Hepatocyte (in vitro differentiated cells): Measurements from ENCODE around the gene CELSR2. TPM values are rescaled to one million over a fixed set of nuclear protein-coding genes. Genes with fewer than 3 reads are reported as not detected.

ENCODE experiments used
- DNase-seq: peaks from one replicate; pipeline ENCODE4 v3.0.0-alpha.2; 2016; ENCODE audit warnings: low spot score
- H2AFZ ChIP-seq: fragments of 200-600 bp; sonication (generic); 2 replicates; pipeline ENCODE4 v1.6.0; 2016; ENCODE audit warnings: antibody characterized with exemption, mild to moderate bottlenecking
- H3K27ac ChIP-seq: fragments of 200-600 bp; sonication (generic); 2 replicates; pipeline ENCODE4 v1.5.1; 2016; ENCODE audit warnings: mild to moderate bottlenecking
- H3K27me3 ChIP-seq: fragments of 200-600 bp; sonication (generic); 2 replicates; pipeline ENCODE4 v1.6.1; 2016
- H3K36me3 ChIP-seq: fragments of 200-600 bp; sonication (generic); replicated peaks from 2 replicates; pipeline ENCODE4 v1.5.1; 2016; ENCODE audit warnings: low read depth; ENCODE audit not compliant: insufficient read depth
- H3K4me1 ChIP-seq: fragments of 200-600 bp; sonication (generic); 2 replicates; pipeline ENCODE4 v1.5.1; 2016; ENCODE audit warnings: mild to moderate bottlenecking, moderate library complexity; ENCODE audit not compliant: insufficient read depth
- H3K4me2 ChIP-seq: fragments of 200-600 bp; sonication (generic); 2 replicates; pipeline ENCODE4 v1.6.0; 2016
- H3K4me3 ChIP-seq: fragments of 200-600 bp; sonication (generic); 2 replicates; pipeline ENCODE4 v1.5.1; 2016; ENCODE audit warnings: mild to moderate bottlenecking
- H3K79me2 ChIP-seq: fragments of 200-600 bp; sonication (generic); 2 replicates; pipeline ENCODE4 v1.6.0; 2017; ENCODE audit warnings: mild to moderate bottlenecking
- H3K9me2 ChIP-seq: fragments of 200-600 bp; sonication (generic); replicated peaks from 2 replicates; pipeline ENCODE4 v1.6.0; 2017; ENCODE audit warnings: mild to moderate bottlenecking; ENCODE audit not compliant: insufficient read depth
- H3K9me3 ChIP-seq: fragments of 200-600 bp; sonication (generic); 2 replicates; pipeline ENCODE4 v1.5.1; 2016; ENCODE audit warnings: low read depth, mild to moderate bottlenecking
- H4K20me1 ChIP-seq: fragments of 200-600 bp; sonication (generic); 2 replicates; pipeline ENCODE4 v1.6.0; 2016; ENCODE audit warnings: mild to moderate bottlenecking; ENCODE audit not compliant: insufficient read depth, poor library complexity, severe bottlenecking
- EZH2 ChIP-seq: fragments of 200-600 bp; sonication (generic); IDR thresholded peaks from 2 replicates; pipeline ENCODE4 v1.6.1; 2016; ENCODE audit warnings: antibody characterized with exemption, mild to moderate bottlenecking, borderline replicate concordance
- EZH2phosphoT487 ChIP-seq: fragments of 200-600 bp; sonication (generic); IDR thresholded peaks from one replicate; pipeline ENCODE4 v1.6.1; 2018; ENCODE audit warnings: antibody characterized with exemption, mild to moderate bottlenecking, low read depth, moderate library complexity; ENCODE audit not compliant: unreplicated experiment, severe bottlenecking
- WGBS: methylation state at CpG from one replicate; pipeline ENCODE4 v1.1.6; 2016; ENCODE audit warnings: low lambda C conversion rate; ENCODE audit errors: missing lambda C conversion rate; 5-methylcytosine and 5-hydroxymethylcytosine counted together
- polyA plus RNA-seq: library from polyadenylated mRNA; unstranded; fragments of >200 nt; fragmentation: Nextera tagmentation; extraction: Ambion mirVana; gene quantifications from 2 replicates; pipeline ENCODE4 v1.2.1, GENCODE V29; 2016
- total RNA-seq: library from RNA; depleted of rRNA; stranded (reverse); fragments of >200 nt; gene quantifications from 2 replicates; pipeline ENCODE4 v1.2.3, GENCODE V29; 2014
- TF ChIP-seq, protein P1 (sequence below): fragments of 200-600 bp; sonication (generic); IDR thresholded peaks from 2 replicates; pipeline ENCODE4 v1.5.1; 2016; ENCODE audit warnings: antibody characterized with exemption, mild to moderate bottlenecking; ENCODE audit not compliant: poor library complexity

The CELSR2 gene
- total and polyA plus RNA-seq, 2 experiments from 2014 or later = 3.3 to 3.7 TPM

GRCh38 chr1:109299558-109300343 lies 50.4 kb downstream of the CELSR2 start:
- H3K27ac ChIP-seq = peak overlapping the region; percentile 56
- no peaks in the 10 kb centered on the region for H3K27me3 ChIP-seq
- H3K4me3 ChIP-seq = no peak overlapping the region
- WGBS = 83% methylated on average over 20 of the region's 20 CpGs
- no peaks in the 10 kb centered on the region for H3K9me3 ChIP-seq
- no peaks in the 10 kb centered on the region for H3K36me3 ChIP-seq
- no peaks in the 10 kb centered on the region for H3K79me2 ChIP-seq
- H4K20me1 ChIP-seq = no peaks in the 10 kb centered on the region
- H2AFZ ChIP-seq = no peak overlapping the region
- peaks cover 16% of the 10 kb centered on the region for H3K4me1 ChIP-seq
- peak overlapping the region; percentile 9 for H3K4me2 ChIP-seq
- TF ChIP-seq, protein P1, sequence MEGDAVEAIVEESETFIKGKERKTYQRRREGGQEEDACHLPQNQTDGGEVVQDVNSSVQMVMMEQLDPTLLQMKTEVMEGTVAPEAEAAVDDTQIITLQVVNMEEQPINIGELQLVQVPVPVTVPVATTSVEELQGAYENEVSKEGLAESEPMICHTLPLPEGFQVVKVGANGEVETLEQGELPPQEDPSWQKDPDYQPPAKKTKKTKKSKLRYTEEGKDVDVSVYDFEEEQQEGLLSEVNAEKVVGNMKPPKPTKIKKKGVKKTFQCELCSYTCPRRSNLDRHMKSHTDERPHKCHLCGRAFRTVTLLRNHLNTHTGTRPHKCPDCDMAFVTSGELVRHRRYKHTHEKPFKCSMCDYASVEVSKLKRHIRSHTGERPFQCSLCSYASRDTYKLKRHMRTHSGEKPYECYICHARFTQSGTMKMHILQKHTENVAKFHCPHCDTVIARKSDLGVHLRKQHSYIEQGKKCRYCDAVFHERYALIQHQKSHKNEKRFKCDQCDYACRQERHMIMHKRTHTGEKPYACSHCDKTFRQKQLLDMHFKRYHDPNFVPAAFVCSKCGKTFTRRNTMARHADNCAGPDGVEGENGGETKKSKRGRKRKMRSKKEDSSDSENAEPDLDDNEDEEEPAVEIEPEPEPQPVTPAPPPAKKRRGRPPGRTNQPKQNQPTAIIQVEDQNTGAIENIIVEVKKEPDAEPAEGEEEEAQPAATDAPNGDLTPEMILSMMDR = no peak
- TF ChIP-seq EZH2phosphoT487 (no peak), EZH2 (no peak)
- H3K9me2 ChIP-seq = no peaks in the 10 kb centered on the region
- no peak for DNase-seq

- Histone ChIP-seq H3K9me3 (no peaks in the 10 kb centered on the region), H3K4me2 (no peak overlapping the region), H4K20me1 (no peaks in the 10 kb centered on the region), H3K4me1 (peaks cover 16% of the 10 kb centered on the region), H3K27me3 (no peaks in the 10 kb centered on the region), H3K36me3 (no peaks in the 10 kb centered on the region), H3K4me3 (no peak overlapping the region), H3K79me2 (no peaks in the 10 kb centered on the region), H2AFZ (no peak overlapping the region), H3K9me2 (no peaks in the 10 kb centered on the region), H3K27ac (no peak overlapping the region)
- 81% methylated on average over 16 of the region's 16 CpGs for WGBS
- TF ChIP-seq, protein P1 = no peak
- no peak for TF ChIP-seq EZH2phosphoT487
- TF ChIP-seq EZH2 = no peak
- DNase-seq = no peak
Measured at GRCh38 chr1:109300650-109301151, 51.4 kb downstream of the CELSR2 start.

GRCh38 chr1:109301874-109302273 lies 52.5 kb downstream of the CELSR2 start:
- Histone ChIP-seq H3K4me3 (no peak overlapping the region), H3K79me2 (no peaks in the 10 kb centered on the region), H3K9me3 (no peaks in the 10 kb centered on the region), H3K27me3 (no peaks in the 10 kb centered on the region), H2AFZ (no peak overlapping the region), H3K36me3 (no peaks in the 10 kb centered on the region), H3K4me1 (peaks cover 23% of the 10 kb centered on the region), H4K20me1 (no peaks in the 10 kb centered on the region), H3K9me2 (no peaks in the 10 kb centered on the region), H3K4me2 (no peak overlapping the region), H3K27ac (no peak overlapping the region)
- TF ChIP-seq, protein P1 = no peak
- TF ChIP-seq EZH2 (no peak), EZH2phosphoT487 (no peak)
- DNase-seq = no peak
- WGBS = 90% methylated on average over 5 of the region's 5 CpGs
